HCT116 (cell line): ENCODE results near the gene WAPL. TPM values are rescaled to one million over a fixed set of nuclear protein-coding genes. Genes with fewer than 3 reads are reported as not detected.

Source experiments
- ATAC-seq: fragments of 200-7000 bp; cut with Tn5 transposase; 2 replicates; pipeline ENCODE4 v1.9.1; 2020; ENCODE audit warnings: mild to moderate bottlenecking, moderate library complexity
- BruUV-seq: library from RNA; stranded (reverse); fragments of 400-500 nt; replicated peaks from 2 replicates; lab custom pipeline; 2021; lab: Mats Ljungman, UMichigan
- CTCF ChIA-PET: fragments of 300-600 bp; sonication (Branson Sonifier 250); formaldehyde crosslinking; loops from one replicate; lab custom pipeline; 2021; ENCODE audit warnings: antibody characterized with exemption; lab: Charles Lee
- POLR2A ChIA-PET: fragments of 300-600, 350-600 bp; sonication (Branson Sonifier 250); formaldehyde crosslinking; loops from one replicate; lab custom pipeline; 2021; ENCODE audit warnings: antibody characterized with exemption; lab: Charles Lee
- RAD21 ChIA-PET, 2 experiments: fragments of 300-600 bp; sonication (Branson Sonifier 250); formaldehyde crosslinking; loops; one replicate each; lab custom pipeline; 2023; ENCODE audit warnings: low total read pairs in 2 of 2; ENCODE audit not compliant: uncharacterized antibody in 2 of 2, unreplicated experiment in 2 of 2, low non-redundant PET in 1 of 2; lab: Charles Lee
- DNase-seq: peaks from one replicate; pipeline ENCODE4 v3.0.0-alpha.2; 2010; ENCODE audit warnings: low read depth, low spot score
- H2AFZ ChIP-seq: fragments of 200-600 bp; shearing (Covaris generic), sonication (generic); 2 replicates; pipeline ENCODE4 v1.6.1; 2017; ENCODE audit warnings: low read depth, mixed run types, mixed read lengths, antibody characterized with exemption, low read length; ENCODE audit not compliant: poor library complexity, severe bottlenecking
- H3K27ac ChIP-seq: 2 replicates; pipeline ENCODE4 v1.5.1; 2012; ENCODE audit warnings: low read depth, low read length
- H3K27me3 ChIP-seq: fragments of 200-600 bp; sonication (generic); 2 replicates; pipeline ENCODE4 v1.6.1; 2016; ENCODE audit warnings: mixed run types, low read length, mixed read lengths; ENCODE audit not compliant: insufficient read depth
- H3K36me3 ChIP-seq, 2 experiments: fragments of 200-500 bp in 1 of 2; fragments of 200-600 bp in 1 of 2; sonication (Bioruptor generic) in 1 of 2; sonication (generic) in 1 of 2; 2 replicates each; pipeline versions ENCODE4 v1.5.1 to v1.6.1; 2014 to 2016; ENCODE audit warnings: low read length in 2 of 2, inconsistent platforms in 1 of 2, mixed read lengths in 1 of 2, mixed run types in 1 of 2; ENCODE audit not compliant: insufficient read depth in 2 of 2, control insufficient read depth in 1 of 2
- H3K4me1 ChIP-seq, 2 experiments: fragments of 200-600 bp in 1 of 2; sonication (generic) in 1 of 2; 2 replicates each; pipeline versions ENCODE4 v1.5.1 to v1.6.1; 2012 to 2017; ENCODE audit warnings: low read length in 2 of 2, inconsistent platforms in 1 of 2, mild to moderate bottlenecking in 1 of 2, mixed read lengths in 1 of 2, mixed run types in 1 of 2, moderate library complexity in 1 of 2; ENCODE audit not compliant: insufficient read depth in 2 of 2, control insufficient read depth in 1 of 2
- H3K4me2 ChIP-seq: fragments of 200-600 bp; sonication (generic); 2 replicates; pipeline ENCODE4 v1.6.1; 2017; ENCODE audit warnings: mixed run types, low read length, mixed read lengths
- H3K4me3 ChIP-seq, 2 experiments: fragments of 200-600 bp in 1 of 2; sonication (generic) in 1 of 2; replicated peaks in 1 of 2; 2 replicates each; pipeline ENCODE4 v1.5.1; 2011 to 2016; ENCODE audit warnings: low read length in 2 of 2, control low read depth in 1 of 2, low read depth in 1 of 2, mild to moderate bottlenecking in 1 of 2, mixed read lengths in 1 of 2, mixed run types in 1 of 2
- H3K79me2 ChIP-seq: fragments of 200-600 bp; sonication (generic); 2 replicates; pipeline ENCODE4 v1.6.1; 2017; ENCODE audit warnings: mild to moderate bottlenecking, mixed run types, low read length, moderate library complexity, mixed read lengths; ENCODE audit not compliant: insufficient read depth
- H3K9ac ChIP-seq: fragments of 200-600 bp; sonication (generic); 2 replicates; pipeline ENCODE4 v1.6.1; 2016; ENCODE audit warnings: low read length, mixed read lengths
- H3K9me2 ChIP-seq: fragments of 200-600 bp; sonication (generic), shearing (Covaris generic); 2 replicates; pipeline ENCODE4 v1.6.1; 2017; ENCODE audit warnings: mixed run types, mild to moderate bottlenecking, moderate library complexity; ENCODE audit not compliant: insufficient read depth
- H3K9me3 ChIP-seq, 2 experiments: fragments of 200-500 bp in 1 of 2; fragments of 200-600 bp in 1 of 2; sonication (Bioruptor generic) in 1 of 2; sonication (generic) in 1 of 2; 2 replicates each; pipeline ENCODE4 v1.6.1; 2014 to 2017; ENCODE audit warnings: low read length in 2 of 2, mixed read lengths in 2 of 2, inconsistent platforms in 1 of 2, low read depth in 1 of 2, mild to moderate bottlenecking in 1 of 2, mixed run types in 1 of 2, moderate library complexity in 1 of 2; ENCODE audit not compliant: control insufficient read depth in 1 of 2, insufficient read depth in 1 of 2
- H4K20me1 ChIP-seq: fragments of 200-600 bp; sonication (generic), shearing (Covaris generic); 2 replicates; pipeline ENCODE4 v1.6.1; 2017; ENCODE audit warnings: mixed run types, mild to moderate bottlenecking, moderate library complexity; ENCODE audit not compliant: insufficient read depth
- CEBPB ChIP-seq: IDR thresholded peaks from 2 replicates; pipeline ENCODE4 v1.6.1; 2012; ENCODE audit warnings: low read depth
- EGR1 ChIP-seq: IDR thresholded peaks from 2 replicates; pipeline ENCODE4 v1.6.1; 2012; ENCODE audit warnings: low read depth
- ELF1 ChIP-seq: IDR thresholded peaks from 2 replicates; pipeline ENCODE4 v1.6.1; 2012; ENCODE audit warnings: low read depth, borderline replicate concordance
- EZH2 ChIP-seq: fragments of 200-600 bp; sonication (generic); IDR thresholded peaks from 2 replicates; pipeline ENCODE4 v1.6.1; 2017; ENCODE audit warnings: antibody characterized with exemption, mixed run types
- EZH2phosphoT487 ChIP-seq: fragments of 200-600 bp; IDR thresholded peaks from 2 replicates; pipeline ENCODE4 v1.6.1; 2018; ENCODE audit warnings: antibody characterized with exemption, borderline replicate concordance
- FOSL1 ChIP-seq: IDR thresholded peaks from 2 replicates; pipeline ENCODE4 v1.6.1; 2012; ENCODE audit warnings: low read depth
- MAX ChIP-seq: IDR thresholded peaks from 2 replicates; pipeline ENCODE4 v1.6.1; 2012
- REST ChIP-seq: IDR thresholded peaks from 2 replicates; pipeline ENCODE4 v1.6.1; 2012; ENCODE audit warnings: low read depth
- SIN3A ChIP-seq: IDR thresholded peaks from 2 replicates; pipeline ENCODE4 v1.6.1; 2012; ENCODE audit warnings: low read depth
- SP1 ChIP-seq: IDR thresholded peaks from 2 replicates; pipeline ENCODE4 v1.6.1; 2012; ENCODE audit warnings: low read depth
- SRF ChIP-seq: IDR thresholded peaks from 2 replicates; pipeline ENCODE4 v1.6.1; 2012; ENCODE audit warnings: low read depth
- TCF7L2 ChIP-seq: IDR thresholded peaks from 2 replicates; pipeline ENCODE4 v1.7.0; 2011; ENCODE audit warnings: borderline replicate concordance, inconsistent platforms; ENCODE audit not compliant: insufficient read depth, insufficient read length; ENCODE audit errors: extremely low read depth
- YY1 ChIP-seq: IDR thresholded peaks from 2 replicates; pipeline ENCODE4 v1.6.1; 2011; ENCODE audit warnings: low read length, low read depth, moderate library complexity, mild to moderate bottlenecking; ENCODE audit not compliant: insufficient replicate concordance; ENCODE audit errors: extremely low read depth
- ZBTB33 ChIP-seq: IDR thresholded peaks from 2 replicates; pipeline ENCODE4 v1.6.1; 2011; ENCODE audit warnings: mild to moderate bottlenecking, low read length, moderate library complexity; ENCODE audit not compliant: insufficient replicate concordance; ENCODE audit errors: extremely low read depth
- ZFX ChIP-seq: fragments of 450-650 bp; IDR thresholded peaks from 2 replicates; pipeline ENCODE4 v1.6.1; 2017
- intact Hi-C: fragments of 100-400 bp; cut with micrococcal nuclease; formaldehyde crosslinking; loops from 2 replicates; pipeline ENCODE4 v1.10.0; 2022
- total RNA-seq: library from RNA; stranded (reverse); gene quantifications from one replicate; pipeline ENCODE4 v1.2.1, GENCODE V29; 2021; ENCODE audit not compliant: unreplicated experiment
- TF ChIP-seq, protein P1 (sequence below): IDR thresholded peaks from 2 replicates; pipeline ENCODE4 v1.6.1; 2012
- TF ChIP-seq, protein P2 (sequence below), 3 experiments: fragments of 200-600 bp in 1 of 3; sonication (generic) in 1 of 3; IDR thresholded peaks in 2 of 3; conservative IDR thresholded peaks in 1 of 3; 2 replicates each; pipeline ENCODE4 v1.5.1; 2012 to 2017; ENCODE audit warnings: low read depth in 2 of 3, low read length in 2 of 3, antibody characterized with exemption in 1 of 3, borderline replicate concordance in 1 of 3, control low read depth in 1 of 3, mild to moderate bottlenecking in 1 of 3, mixed read lengths in 1 of 3, mixed run types in 1 of 3, moderate library complexity in 1 of 3; ENCODE audit not compliant: insufficient read depth in 1 of 3

Gene WAPL
- total RNA-seq, 1 experiment from 2014 or later = 37.5 TPM

DNA sequence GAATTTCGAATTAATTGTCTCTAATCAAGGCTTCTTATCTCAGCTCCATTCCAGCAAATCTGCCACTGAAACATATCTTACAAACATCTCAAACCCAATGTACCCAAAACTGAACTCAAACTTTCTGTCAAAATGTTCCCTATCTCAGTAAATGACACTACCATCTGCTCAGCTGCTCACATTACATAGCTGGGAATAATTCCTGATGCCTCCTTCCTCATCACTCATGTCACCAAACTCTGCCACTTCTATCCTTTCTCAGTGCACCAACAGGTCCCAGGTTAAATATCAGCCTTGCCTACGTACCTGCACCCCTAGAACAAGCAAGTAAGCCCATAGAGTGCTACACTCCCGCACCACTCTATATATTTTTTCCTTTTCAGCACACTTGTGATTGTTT lies 12.4 kb downstream of the WAPL start:
- BruUV-seq = no TSS peak
- no peaks in the 10 kb centered on the region for H3K9me3 ChIP-seq
- intact Hi-C loops = no loop called here
- ChIA-PET POLR2A (no interaction called here), CTCF (no interaction called here), RAD21 (no interaction called here)
- no peaks in the 10 kb centered on the region for H3K9me2 ChIP-seq
- no peak overlapping the region for H2AFZ ChIP-seq
- H3K4me1 ChIP-seq = no peaks in the 10 kb centered on the region
- no peak for ATAC-seq
- no peaks in the 10 kb centered on the region for H3K27me3 ChIP-seq
- TF ChIP-seq REST (no peak), EZH2 (no peak), ZBTB33 (no peak), FOSL1 (no peak), MAX (no peak), YY1 (no peak), EGR1 (no peak), EZH2phosphoT487 (no peak), SRF (no peak), CEBPB (no peak), ELF1 (no peak), ZFX (no peak), SP1 (no peak), TCF7L2 (no peak), SIN3A (no peak)
- TF ChIP-seq, protein P1, sequence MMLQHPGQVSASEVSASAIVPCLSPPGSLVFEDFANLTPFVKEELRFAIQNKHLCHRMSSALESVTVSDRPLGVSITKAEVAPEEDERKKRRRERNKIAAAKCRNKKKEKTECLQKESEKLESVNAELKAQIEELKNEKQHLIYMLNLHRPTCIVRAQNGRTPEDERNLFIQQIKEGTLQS = no peak
- TF ChIP-seq, protein P2, sequence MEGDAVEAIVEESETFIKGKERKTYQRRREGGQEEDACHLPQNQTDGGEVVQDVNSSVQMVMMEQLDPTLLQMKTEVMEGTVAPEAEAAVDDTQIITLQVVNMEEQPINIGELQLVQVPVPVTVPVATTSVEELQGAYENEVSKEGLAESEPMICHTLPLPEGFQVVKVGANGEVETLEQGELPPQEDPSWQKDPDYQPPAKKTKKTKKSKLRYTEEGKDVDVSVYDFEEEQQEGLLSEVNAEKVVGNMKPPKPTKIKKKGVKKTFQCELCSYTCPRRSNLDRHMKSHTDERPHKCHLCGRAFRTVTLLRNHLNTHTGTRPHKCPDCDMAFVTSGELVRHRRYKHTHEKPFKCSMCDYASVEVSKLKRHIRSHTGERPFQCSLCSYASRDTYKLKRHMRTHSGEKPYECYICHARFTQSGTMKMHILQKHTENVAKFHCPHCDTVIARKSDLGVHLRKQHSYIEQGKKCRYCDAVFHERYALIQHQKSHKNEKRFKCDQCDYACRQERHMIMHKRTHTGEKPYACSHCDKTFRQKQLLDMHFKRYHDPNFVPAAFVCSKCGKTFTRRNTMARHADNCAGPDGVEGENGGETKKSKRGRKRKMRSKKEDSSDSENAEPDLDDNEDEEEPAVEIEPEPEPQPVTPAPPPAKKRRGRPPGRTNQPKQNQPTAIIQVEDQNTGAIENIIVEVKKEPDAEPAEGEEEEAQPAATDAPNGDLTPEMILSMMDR (IDR thresholded peaks at IDR 0.05 in 2 of 3, conservative IDR thresholded peaks at IDR 0.05 in 1 of 3; ENCODE audit: borderline replicate concordance in 1 of 3, insufficient read depth in 1 of 3, low read depth in 2 of 3, low read length in 2 of 3) = no peak
- H3K4me3 ChIP-seq = no peak overlapping the region
- no peak for DNase-seq
- H3K4me2 ChIP-seq = no peak overlapping the region
- no peak overlapping the region for H3K9ac ChIP-seq
- H3K36me3 ChIP-seq = peaks cover 8 to 14% of the 10 kb centered on the region in 2 experiments; a peak in 3 of 4 replicates
- peaks cover 7% of the 10 kb centered on the region for H4K20me1 ChIP-seq
- H3K79me2 ChIP-seq = peaks cover 100% of the 10 kb centered on the region
- H3K27ac ChIP-seq = no peak overlapping the region
